ENCODE data around the gene SLC35F2.

DNA sequence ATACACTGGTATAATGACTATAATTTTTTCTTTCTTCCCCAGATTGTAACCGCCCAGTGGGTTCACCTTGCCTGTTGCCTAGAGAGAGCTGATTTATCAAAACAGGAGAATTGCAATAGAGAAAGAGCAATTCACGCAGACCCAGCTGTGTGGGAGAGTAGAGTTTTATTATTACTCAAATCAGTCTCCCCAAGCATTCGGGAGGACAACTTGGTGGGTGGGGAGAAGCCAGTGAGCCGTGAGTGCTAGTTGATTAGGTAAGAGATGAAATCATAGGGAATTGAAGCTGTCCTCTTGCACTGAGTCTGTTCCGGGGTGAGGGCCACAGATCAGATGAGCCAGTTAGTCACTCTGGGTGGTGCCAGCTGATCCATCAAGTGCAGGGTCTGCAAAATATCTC, 73.2 kb downstream of the SLC35F2 start:
- TF ChIP-seq YY1 (IDR thresholded peaks at IDR 0.05; ENCODE audit: low read depth) (no peak), RAD21 (IDR thresholded peaks at IDR 0.05; ENCODE audit: low read length) (no peak), POLR2AphosphoS5 (IDR thresholded peaks at IDR 0.05; ENCODE audit: low read depth, low read length) (no peak), EZH2phosphoT487 (IDR thresholded peaks at IDR 0.05; ENCODE audit: borderline replicate concordance, low read depth) (no peak), NFIC (IDR thresholded peaks at IDR 0.05; ENCODE audit: borderline replicate concordance) (no peak), SIN3A (IDR thresholded peaks at IDR 0.05; ENCODE audit: borderline replicate concordance, low read depth, low read length) (no peak), CTCF (IDR thresholded peaks at IDR 0.05) (no peak), NRF1 (IDR thresholded peaks at IDR 0.05; ENCODE audit: low read depth, low read length) (no peak), MEF2A (IDR thresholded peaks at IDR 0.05; ENCODE audit: borderline replicate concordance, low read depth) (no peak), EP300 (IDR thresholded peaks at IDR 0.05; ENCODE audit: borderline replicate concordance in 1 of 2, low read depth in 1 of 2, low read length in 1 of 2) (no peak), MAX (IDR thresholded peaks at IDR 0.05; ENCODE audit: low read depth) (no peak)
- TF ChIP-seq, protein P1, sequence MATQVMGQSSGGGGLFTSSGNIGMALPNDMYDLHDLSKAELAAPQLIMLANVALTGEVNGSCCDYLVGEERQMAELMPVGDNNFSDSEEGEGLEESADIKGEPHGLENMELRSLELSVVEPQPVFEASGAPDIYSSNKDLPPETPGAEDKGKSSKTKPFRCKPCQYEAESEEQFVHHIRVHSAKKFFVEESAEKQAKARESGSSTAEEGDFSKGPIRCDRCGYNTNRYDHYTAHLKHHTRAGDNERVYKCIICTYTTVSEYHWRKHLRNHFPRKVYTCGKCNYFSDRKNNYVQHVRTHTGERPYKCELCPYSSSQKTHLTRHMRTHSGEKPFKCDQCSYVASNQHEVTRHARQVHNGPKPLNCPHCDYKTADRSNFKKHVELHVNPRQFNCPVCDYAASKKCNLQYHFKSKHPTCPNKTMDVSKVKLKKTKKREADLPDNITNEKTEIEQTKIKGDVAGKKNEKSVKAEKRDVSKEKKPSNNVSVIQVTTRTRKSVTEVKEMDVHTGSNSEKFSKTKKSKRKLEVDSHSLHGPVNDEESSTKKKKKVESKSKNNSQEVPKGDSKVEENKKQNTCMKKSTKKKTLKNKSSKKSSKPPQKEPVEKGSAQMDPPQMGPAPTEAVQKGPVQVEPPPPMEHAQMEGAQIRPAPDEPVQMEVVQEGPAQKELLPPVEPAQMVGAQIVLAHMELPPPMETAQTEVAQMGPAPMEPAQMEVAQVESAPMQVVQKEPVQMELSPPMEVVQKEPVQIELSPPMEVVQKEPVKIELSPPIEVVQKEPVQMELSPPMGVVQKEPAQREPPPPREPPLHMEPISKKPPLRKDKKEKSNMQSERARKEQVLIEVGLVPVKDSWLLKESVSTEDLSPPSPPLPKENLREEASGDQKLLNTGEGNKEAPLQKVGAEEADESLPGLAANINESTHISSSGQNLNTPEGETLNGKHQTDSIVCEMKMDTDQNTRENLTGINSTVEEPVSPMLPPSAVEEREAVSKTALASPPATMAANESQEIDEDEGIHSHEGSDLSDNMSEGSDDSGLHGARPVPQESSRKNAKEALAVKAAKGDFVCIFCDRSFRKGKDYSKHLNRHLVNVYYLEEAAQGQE (IDR thresholded peaks at IDR 0.05; ENCODE audit: low read depth, low read length) = no peak
